Astrocyte of the cerebellum (primary cell): ENCODE data around the gene GSK3A.
A peak's percentile ranks its signal among the peaks of the same experiment; 100 is the strongest.

Experiments
- DNase-seq: peaks from one replicate; pipeline ENCODE4 v3.0.0-alpha.2; 2011; ENCODE audit warnings: low read depth
- H3K4me3 ChIP-seq: 2 replicates; pipeline ENCODE4 v1.5.1; 2011; ENCODE audit warnings: mild to moderate bottlenecking, low read depth, low read length, moderate library complexity
- in situ Hi-C: cut with HindIII; loops from 2 replicates; pipeline ENCODE4 v1.10.0; 2017; ENCODE audit warnings: low sequenced_read_pairs
- TF ChIP-seq, protein P1 (sequence below): IDR thresholded peaks from 2 replicates; pipeline ENCODE4 v1.5.1; 2012; ENCODE audit warnings: low read length, low read depth, moderate library complexity, mild to moderate bottlenecking; ENCODE audit errors: missing control alignments

GSK3A gene

GRCh38 chr19:42217520-42218437 lies 24.6 kb downstream of the GSK3A start, which contains the start of gene DEDD2:
DEDD2 (minus strand) TSS chr19:42217677; CDS start chr19:42217007, 670 bp downstream.
- in situ Hi-C loops, result no loop called here
- peak; percentile 86 for DNase-seq
- TF ChIP-seq, protein P1, sequence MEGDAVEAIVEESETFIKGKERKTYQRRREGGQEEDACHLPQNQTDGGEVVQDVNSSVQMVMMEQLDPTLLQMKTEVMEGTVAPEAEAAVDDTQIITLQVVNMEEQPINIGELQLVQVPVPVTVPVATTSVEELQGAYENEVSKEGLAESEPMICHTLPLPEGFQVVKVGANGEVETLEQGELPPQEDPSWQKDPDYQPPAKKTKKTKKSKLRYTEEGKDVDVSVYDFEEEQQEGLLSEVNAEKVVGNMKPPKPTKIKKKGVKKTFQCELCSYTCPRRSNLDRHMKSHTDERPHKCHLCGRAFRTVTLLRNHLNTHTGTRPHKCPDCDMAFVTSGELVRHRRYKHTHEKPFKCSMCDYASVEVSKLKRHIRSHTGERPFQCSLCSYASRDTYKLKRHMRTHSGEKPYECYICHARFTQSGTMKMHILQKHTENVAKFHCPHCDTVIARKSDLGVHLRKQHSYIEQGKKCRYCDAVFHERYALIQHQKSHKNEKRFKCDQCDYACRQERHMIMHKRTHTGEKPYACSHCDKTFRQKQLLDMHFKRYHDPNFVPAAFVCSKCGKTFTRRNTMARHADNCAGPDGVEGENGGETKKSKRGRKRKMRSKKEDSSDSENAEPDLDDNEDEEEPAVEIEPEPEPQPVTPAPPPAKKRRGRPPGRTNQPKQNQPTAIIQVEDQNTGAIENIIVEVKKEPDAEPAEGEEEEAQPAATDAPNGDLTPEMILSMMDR, result no peak
- peak within 1 kb of the TSS; percentile 96 for H3K4me3 ChIP-seq

DNA sequence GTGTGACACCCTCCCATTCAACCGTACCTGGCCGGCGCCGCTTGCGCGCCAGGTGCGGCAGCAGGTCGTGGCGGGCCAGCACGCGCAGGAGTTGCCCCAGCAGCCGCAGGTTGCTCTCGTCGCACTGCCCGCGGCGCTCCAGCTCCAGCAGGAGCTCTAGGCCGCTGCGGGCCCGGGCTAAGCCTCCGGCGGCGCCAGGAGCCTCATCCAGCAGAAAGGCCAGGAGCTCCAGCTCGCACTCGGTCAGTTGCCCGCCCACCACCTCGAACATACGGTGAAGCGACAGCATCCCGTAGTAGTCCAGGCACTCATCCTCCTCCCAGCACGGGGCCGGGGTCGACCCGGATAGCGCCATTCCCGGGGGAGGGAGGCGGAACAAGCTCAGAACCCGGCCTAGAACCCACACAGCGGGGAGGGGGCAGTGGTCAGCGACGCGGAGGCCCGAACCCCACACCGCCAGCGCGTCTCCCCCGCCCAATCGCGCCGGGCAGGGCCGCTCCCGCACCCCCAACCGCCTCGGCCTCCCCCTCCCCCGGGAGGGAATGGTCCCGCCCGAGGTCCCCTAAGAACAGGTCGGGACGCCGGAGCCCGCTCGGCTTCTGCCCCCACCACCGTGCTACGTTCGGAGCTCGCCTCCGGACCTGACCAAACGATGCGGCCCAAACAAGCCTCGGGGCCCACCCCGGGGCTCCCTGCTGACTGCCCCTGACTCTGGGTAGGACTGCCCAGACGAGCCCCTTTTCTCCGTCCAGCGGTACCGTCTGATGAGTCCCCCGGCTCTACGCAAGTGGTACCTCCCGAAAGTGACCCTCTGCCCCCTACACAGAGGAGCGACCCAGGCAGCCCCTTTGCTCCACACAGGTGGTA lies 25.5 kb downstream of the GSK3A start:
- no peak for DNase-seq
- TF ChIP-seq, protein P1, result no peak
- in situ Hi-C loops, result no loop called here
- H3K4me3 ChIP-seq, result peak overlapping the region; percentile 96

GRCh38 chr19:42214810-42215485 lies 27.5 kb downstream of the GSK3A start:
- H3K4me3 ChIP-seq, result no peak overlapping the region

DNA sequence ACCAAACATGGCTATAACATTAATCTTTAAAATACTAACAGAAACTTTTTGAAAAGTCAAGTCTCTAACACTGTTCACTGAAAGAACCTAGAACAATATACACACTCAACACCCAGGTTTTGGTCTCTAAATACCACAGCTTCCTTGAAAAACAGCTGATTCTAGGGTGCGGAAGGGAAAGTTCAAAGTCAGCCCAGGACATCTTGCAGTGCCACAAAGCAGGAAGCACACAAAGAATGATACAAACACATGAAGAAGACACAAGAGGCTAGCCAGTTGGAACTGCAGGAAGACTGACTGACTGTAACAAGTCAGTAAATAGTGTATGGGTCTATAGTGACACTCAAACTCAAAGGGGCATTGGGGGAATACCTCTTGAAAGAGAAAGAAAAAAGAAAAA lies 29.5 kb downstream of the GSK3A start:
- no peak overlapping the region for H3K4me3 ChIP-seq
- in situ Hi-C loops, result no loop called here

More at GRCh38 chr19:42214810-42215485, 27.5 kb downstream of the GSK3A start:
- no peak for DNase-seq
- in situ Hi-C loops, result no loop called here
- TF ChIP-seq, protein P1, result no peak

GRCh38 chr19:42208612-42209011 lies 33.8 kb downstream of the GSK3A start:
- in situ Hi-C loops, result no loop called here
- H3K4me3 ChIP-seq, result no peak overlapping the region
- TF ChIP-seq, protein P1, result no peak
- no peak for DNase-seq

More for the DNA sequence above, 29.5 kb downstream of the GSK3A start:
- TF ChIP-seq, protein P1, result no peak
- DNase-seq, result no peak
